ENCODE measurements around the gene PSMB5.

GRCh38 chr14:22998329-22999012 is 36.2 kb downstream of the PSMB5 start:
- TF ChIP-seq POLR2AphosphoS5 (IDR thresholded peaks at IDR 0.05; ENCODE audit: borderline replicate concordance, low read depth, low read length) (no peak), FOXP2 (optimal IDR thresholded peaks at IDR 0.05; ENCODE audit: control extremely low read depth, extremely low read length, insufficient read depth) (no peak), EZH2 (IDR thresholded peaks at IDR 0.05) (no peak)
